Measurements from ENCODE around the gene SMIM35.

SMIM35 gene

DNA sequence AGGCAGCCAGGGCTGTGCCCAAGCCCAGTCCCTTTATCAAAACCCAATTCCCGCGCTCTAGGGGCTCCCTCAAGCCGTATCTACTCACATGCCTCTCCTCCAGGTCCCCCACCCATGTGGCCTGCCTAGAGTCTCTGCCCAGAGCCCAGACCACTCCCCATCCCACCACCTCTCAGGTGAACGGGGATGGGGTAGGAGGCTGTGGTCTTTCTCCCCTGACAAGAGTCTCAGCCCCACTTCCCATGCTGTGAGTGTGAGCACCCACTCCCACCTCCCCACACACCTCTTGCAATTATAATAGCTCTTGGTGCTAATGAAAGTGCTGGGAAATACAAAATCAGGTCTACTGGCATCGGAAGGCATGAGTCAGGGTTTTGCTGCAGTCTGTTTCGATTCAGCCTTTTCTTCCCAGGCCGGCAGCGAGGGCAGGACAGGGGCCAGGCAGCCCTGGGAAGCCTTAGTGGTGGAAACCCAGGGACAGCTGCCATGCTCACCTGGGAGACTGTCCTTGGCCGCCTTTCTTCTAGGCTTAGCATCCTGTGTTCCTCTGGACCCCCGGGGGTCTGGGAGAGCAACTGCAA, 26.6 kb downstream of the SMIM35 start:
- no peak overlapping the region for H3K27ac ChIP-seq (replicated peaks)
- no peak for DNase-seq (ENCODE audit: low read depth in 1 of 2, low spot score in 1 of 2)
- peaks cover 4% of the 10 kb centered on the region for H3K27me3 ChIP-seq (ENCODE audit: insufficient read depth, poor library complexity, severe bottlenecking)
- TF ChIP-seq SPI1 (IDR thresholded peaks at IDR 0.05; ENCODE audit: borderline replicate concordance, low read depth), result no peak
- no peak for TF ChIP-seq POLR2AphosphoS5 (IDR thresholded peaks at IDR 0.05; ENCODE audit: low read depth)
- TF ChIP-seq, protein P1, sequence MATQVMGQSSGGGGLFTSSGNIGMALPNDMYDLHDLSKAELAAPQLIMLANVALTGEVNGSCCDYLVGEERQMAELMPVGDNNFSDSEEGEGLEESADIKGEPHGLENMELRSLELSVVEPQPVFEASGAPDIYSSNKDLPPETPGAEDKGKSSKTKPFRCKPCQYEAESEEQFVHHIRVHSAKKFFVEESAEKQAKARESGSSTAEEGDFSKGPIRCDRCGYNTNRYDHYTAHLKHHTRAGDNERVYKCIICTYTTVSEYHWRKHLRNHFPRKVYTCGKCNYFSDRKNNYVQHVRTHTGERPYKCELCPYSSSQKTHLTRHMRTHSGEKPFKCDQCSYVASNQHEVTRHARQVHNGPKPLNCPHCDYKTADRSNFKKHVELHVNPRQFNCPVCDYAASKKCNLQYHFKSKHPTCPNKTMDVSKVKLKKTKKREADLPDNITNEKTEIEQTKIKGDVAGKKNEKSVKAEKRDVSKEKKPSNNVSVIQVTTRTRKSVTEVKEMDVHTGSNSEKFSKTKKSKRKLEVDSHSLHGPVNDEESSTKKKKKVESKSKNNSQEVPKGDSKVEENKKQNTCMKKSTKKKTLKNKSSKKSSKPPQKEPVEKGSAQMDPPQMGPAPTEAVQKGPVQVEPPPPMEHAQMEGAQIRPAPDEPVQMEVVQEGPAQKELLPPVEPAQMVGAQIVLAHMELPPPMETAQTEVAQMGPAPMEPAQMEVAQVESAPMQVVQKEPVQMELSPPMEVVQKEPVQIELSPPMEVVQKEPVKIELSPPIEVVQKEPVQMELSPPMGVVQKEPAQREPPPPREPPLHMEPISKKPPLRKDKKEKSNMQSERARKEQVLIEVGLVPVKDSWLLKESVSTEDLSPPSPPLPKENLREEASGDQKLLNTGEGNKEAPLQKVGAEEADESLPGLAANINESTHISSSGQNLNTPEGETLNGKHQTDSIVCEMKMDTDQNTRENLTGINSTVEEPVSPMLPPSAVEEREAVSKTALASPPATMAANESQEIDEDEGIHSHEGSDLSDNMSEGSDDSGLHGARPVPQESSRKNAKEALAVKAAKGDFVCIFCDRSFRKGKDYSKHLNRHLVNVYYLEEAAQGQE (IDR thresholded peaks at IDR 0.05; ENCODE audit: insufficient replicate concordance, low read depth), result no peak
- no peak for TF ChIP-seq GABPA (IDR thresholded peaks at IDR 0.05; ENCODE audit: low read depth)
- TF ChIP-seq, protein P2, sequence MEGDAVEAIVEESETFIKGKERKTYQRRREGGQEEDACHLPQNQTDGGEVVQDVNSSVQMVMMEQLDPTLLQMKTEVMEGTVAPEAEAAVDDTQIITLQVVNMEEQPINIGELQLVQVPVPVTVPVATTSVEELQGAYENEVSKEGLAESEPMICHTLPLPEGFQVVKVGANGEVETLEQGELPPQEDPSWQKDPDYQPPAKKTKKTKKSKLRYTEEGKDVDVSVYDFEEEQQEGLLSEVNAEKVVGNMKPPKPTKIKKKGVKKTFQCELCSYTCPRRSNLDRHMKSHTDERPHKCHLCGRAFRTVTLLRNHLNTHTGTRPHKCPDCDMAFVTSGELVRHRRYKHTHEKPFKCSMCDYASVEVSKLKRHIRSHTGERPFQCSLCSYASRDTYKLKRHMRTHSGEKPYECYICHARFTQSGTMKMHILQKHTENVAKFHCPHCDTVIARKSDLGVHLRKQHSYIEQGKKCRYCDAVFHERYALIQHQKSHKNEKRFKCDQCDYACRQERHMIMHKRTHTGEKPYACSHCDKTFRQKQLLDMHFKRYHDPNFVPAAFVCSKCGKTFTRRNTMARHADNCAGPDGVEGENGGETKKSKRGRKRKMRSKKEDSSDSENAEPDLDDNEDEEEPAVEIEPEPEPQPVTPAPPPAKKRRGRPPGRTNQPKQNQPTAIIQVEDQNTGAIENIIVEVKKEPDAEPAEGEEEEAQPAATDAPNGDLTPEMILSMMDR (IDR thresholded peaks at IDR 0.05; ENCODE audit: insufficient read depth, low read length), result no peak
- H3K4me3 ChIP-seq (replicated peaks; ENCODE audit: insufficient read depth, low read length), result no peak overlapping the region

DNA sequence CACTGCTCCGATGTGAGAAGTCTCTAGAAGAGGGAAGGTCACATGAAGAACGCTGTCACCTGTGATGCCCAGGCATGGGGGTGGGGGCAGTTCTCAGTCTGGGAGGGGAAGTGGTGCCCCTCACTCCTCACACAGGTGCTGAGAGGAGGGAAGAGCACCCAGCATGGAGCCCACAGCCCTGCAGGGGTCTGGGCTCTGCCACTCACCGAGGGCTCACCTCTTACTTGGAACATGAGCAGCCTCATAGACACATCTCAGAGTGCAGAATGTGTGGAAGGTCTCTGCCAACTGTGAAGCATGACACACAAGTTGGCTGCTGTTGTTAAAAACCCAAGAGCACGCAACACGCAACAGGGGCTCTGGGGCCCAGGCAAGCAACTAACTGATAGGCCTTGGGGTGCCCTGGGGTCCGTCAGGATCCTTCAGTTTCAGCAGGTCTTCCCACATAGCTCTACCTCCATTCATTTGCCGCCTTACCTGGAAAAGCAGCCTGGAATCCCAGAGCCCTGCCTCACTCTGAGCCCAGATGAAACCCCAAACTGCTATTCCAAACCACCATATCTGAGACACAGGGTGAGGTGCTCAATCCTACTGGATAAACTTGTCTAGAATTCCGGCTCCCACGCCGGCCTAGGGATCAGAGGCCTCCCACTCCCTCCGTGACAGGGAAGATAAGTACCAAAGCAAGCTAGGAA, 27.4 kb downstream of the SMIM35 start:
- peaks cover 4% of the 10 kb centered on the region for H3K27me3 ChIP-seq (ENCODE audit: insufficient read depth, poor library complexity, severe bottlenecking)
- no peak overlapping the region for H3K27ac ChIP-seq (replicated peaks)
- TF ChIP-seq GABPA (IDR thresholded peaks at IDR 0.05; ENCODE audit: low read depth) (no peak), SPI1 (IDR thresholded peaks at IDR 0.05; ENCODE audit: borderline replicate concordance, low read depth) (no peak), POLR2AphosphoS5 (IDR thresholded peaks at IDR 0.05; ENCODE audit: low read depth) (no peak)
- TF ChIP-seq, protein P1 (IDR thresholded peaks at IDR 0.05; ENCODE audit: insufficient replicate concordance, low read depth), result no peak
- TF ChIP-seq, protein P2 (IDR thresholded peaks at IDR 0.05; ENCODE audit: insufficient read depth, low read length), result no peak
- no peak for DNase-seq (ENCODE audit: low read depth in 1 of 2, low spot score in 1 of 2)
- H3K4me3 ChIP-seq (replicated peaks; ENCODE audit: insufficient read depth, low read length), result no peak overlapping the region

DNA sequence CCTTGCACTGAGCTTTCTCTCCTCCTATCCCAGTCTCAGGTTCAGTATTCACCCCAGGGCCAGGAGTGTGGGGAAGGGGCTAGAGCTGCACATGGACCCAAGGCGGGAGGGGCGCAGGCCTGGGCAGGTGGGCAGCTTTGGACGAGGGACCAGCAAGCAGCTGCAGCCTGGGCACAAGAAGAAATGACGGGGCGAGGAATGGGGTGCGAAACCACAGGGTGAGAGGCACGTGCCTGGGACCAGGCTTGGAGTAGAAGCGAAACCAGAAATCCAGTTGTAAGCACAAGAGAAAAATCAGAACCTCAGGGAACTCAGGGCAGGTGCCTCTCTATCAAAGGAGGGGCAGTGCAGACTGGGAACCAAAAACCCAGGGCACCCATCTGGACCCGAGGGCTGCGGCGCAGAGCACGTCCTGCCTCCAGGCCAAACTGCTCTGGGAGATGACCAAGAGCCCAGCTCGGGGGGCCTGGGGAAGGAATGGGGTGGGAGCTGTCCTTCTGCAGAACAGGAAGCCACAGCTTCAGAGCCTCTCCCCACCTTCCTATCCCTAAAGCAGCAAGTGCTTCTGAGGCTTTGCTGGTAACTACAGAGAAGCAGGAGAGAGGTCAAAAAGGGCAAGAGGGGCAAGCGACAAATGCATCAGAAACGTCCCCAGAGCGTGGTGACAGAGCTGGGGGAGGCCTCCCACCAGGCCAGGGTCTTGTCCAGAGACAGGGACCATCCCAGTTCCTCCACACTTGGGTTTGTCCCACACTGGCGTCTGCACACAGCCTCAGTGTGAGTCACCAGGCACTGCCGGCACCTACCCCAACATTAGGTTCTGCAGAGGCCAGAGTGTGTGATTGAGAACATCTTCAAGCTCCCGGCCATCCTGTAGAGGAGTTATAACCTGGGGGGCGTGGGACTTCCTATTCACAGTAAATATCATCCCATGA, 28.2 kb downstream of the SMIM35 start:
- H3K27me3 ChIP-seq (ENCODE audit: insufficient read depth, poor library complexity, severe bottlenecking), result peaks cover 4% of the 10 kb centered on the region
- no peak for DNase-seq (ENCODE audit: low read depth in 1 of 2, low spot score in 1 of 2)
- no peak overlapping the region for H3K4me3 ChIP-seq (replicated peaks; ENCODE audit: insufficient read depth, low read length)
- no peak for TF ChIP-seq GABPA (IDR thresholded peaks at IDR 0.05; ENCODE audit: low read depth)
- TF ChIP-seq, protein P1 (IDR thresholded peaks at IDR 0.05; ENCODE audit: insufficient replicate concordance, low read depth), result no peak
- TF ChIP-seq, protein P2 (IDR thresholded peaks at IDR 0.05; ENCODE audit: insufficient read depth, low read length), result no peak
- TF ChIP-seq SPI1 (IDR thresholded peaks at IDR 0.05; ENCODE audit: borderline replicate concordance, low read depth), result no peak
- no peak for TF ChIP-seq POLR2AphosphoS5 (IDR thresholded peaks at IDR 0.05; ENCODE audit: low read depth)
- no peak overlapping the region for H3K27ac ChIP-seq (replicated peaks)

Measured in HL-60 (cell line).